HG03460 (cell line): ENCODE measurements around the gene CRY1.
"Not testable (repeated sequence)": the region's sequence is repeated elsewhere in the genome, so short reads cannot be mapped to it uniquely, and the experiment has no call there.

ENCODE experiments used
- ATAC-seq: cut with Tn5 transposase; IDR thresholded peaks from one replicate; pipeline ENCODE4 v1.9.1; 2021; ENCODE audit not compliant: unreplicated experiment

CRY1 gene

GRCh38 chr12:107108995-107109508 is 15.7 kb upstream of the CRY1 start:
- ATAC-seq = no peak

- ATAC-seq = not testable (repeated sequence)
Observed at GRCh38 chr12:107108366-107108765, 15.0 kb upstream of the CRY1 start.

GRCh38 chr12:107107381-107107780 is 14.0 kb upstream of the CRY1 start:
- no peak for ATAC-seq

- no peak for ATAC-seq
Observed at GRCh38 chr12:107106241-107107025, 13.1 kb upstream of the CRY1 start.

GRCh38 chr12:107105410-107105703 is 12.0 kb upstream of the CRY1 start:
- no peak for ATAC-seq

GRCh38 chr12:107103516-107103915 is 10.2 kb upstream of the CRY1 start:
- no peak for ATAC-seq

- ATAC-seq = no peak
Observed at GRCh38 chr12:107103097-107103496, 9.7 kb upstream of the CRY1 start.

- ATAC-seq = no peak
Observed at GRCh38 chr12:107102294-107102693, 8.9 kb upstream of the CRY1 start.

- no peak for ATAC-seq
Observed at GRCh38 chr12:107101651-107102050, 8.3 kb upstream of the CRY1 start.

GRCh38 chr12:107099917-107100316 is 6.6 kb upstream of the CRY1 start:
- no peak for ATAC-seq

- ATAC-seq = no peak
Observed at GRCh38 chr12:107096571-107096970, 3.2 kb upstream of the CRY1 start.

GRCh38 chr12:107094183-107094448 is 767 bp upstream of the CRY1 start:
- no peak for ATAC-seq

- ATAC-seq = peak; percentile 25
Observed at GRCh38 chr12:107092669-107093416, 506 bp downstream of the CRY1 start.

- ATAC-seq = no peak
Observed at GRCh38 chr12:107091989-107092641, 1.2 kb downstream of the CRY1 start.

- ATAC-seq = no peak
Observed at GRCh38 chr12:107091381-107091780, 2.0 kb downstream of the CRY1 start.

GRCh38 chr12:107090711-107091110 is 2.6 kb downstream of the CRY1 start:
- no peak for ATAC-seq

- ATAC-seq = no peak
Observed at GRCh38 chr12:107088912-107089311, 4.4 kb downstream of the CRY1 start.

GRCh38 chr12:107086314-107086713 is 7.0 kb downstream of the CRY1 start:
- ATAC-seq = no peak

GRCh38 chr12:107081778-107082177 is 11.6 kb downstream of the CRY1 start:
- ATAC-seq = no peak

GRCh38 chr12:107080299-107080698 is 13.1 kb downstream of the CRY1 start:
- no peak for ATAC-seq

- no peak for ATAC-seq
Observed at GRCh38 chr12:107079172-107080011, 14.0 kb downstream of the CRY1 start.
